T-helper 1 cell treated with Interleukin-12 subunit alpha and Interleukin-12 subunit beta and Interleukin-4 antibody, amounts not matched to agents 30 μg/mL and 1 μg/mL, for 36 hours (primary cell): ENCODE data around the gene PALM3.
"Not testable (repeated sequence)": the region's sequence is repeated elsewhere in the genome, so short reads cannot be mapped to it uniquely, and the experiment has no call there.

Experiments
- H3K27ac Mint-ChIP-seq: one replicate; pipeline ENCODE4 v1.8.0; 2021; ENCODE audit warnings: mild to moderate bottlenecking, mixed read lengths
- H3K27me3 Mint-ChIP-seq: one replicate; pipeline ENCODE4 v1.8.0; 2021; ENCODE audit warnings: low read depth, mixed read lengths
- H3K36me3 Mint-ChIP-seq: one replicate; pipeline ENCODE4 v1.8.0; 2021; ENCODE audit warnings: low read depth, mixed read lengths
- H3K4me1 Mint-ChIP-seq: one replicate; pipeline ENCODE4 v1.8.0; 2021; ENCODE audit warnings: low read depth, mixed read lengths
- H3K4me3 Mint-ChIP-seq: one replicate; pipeline ENCODE4 v1.8.0; 2021; ENCODE audit warnings: mild to moderate bottlenecking, moderate library complexity, mixed read lengths
- H3K9me3 Mint-ChIP-seq: one replicate; pipeline ENCODE4 v1.8.0; 2021; ENCODE audit warnings: mixed read lengths

Gene PALM3

DNA sequence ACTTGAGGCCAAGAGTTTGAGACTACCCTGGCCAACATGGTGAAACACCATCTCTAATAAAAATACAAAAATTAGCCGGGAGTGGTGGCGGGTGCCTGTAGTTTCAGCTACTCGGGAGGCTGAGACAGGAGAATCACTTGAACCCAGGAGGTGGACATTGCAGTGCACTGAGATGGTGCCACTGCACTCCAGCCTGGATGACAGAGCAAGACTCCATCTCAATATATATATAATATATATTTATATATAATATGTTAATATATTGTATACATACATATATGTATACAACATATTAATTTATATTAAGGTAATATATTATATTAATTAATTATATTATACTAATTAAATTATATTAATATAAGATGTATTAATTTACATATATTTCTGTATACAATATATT lies 42.1 kb downstream of the PALM3 start:
- H3K27ac Mint-ChIP-seq, H3K27me3 Mint-ChIP-seq, H3K4me3 Mint-ChIP-seq, H3K36me3 Mint-ChIP-seq, H3K9me3 Mint-ChIP-seq: not testable (repeated sequence)
- H3K4me1 Mint-ChIP-seq = peaks cover 10% of the 10 kb centered on the region

DNA sequence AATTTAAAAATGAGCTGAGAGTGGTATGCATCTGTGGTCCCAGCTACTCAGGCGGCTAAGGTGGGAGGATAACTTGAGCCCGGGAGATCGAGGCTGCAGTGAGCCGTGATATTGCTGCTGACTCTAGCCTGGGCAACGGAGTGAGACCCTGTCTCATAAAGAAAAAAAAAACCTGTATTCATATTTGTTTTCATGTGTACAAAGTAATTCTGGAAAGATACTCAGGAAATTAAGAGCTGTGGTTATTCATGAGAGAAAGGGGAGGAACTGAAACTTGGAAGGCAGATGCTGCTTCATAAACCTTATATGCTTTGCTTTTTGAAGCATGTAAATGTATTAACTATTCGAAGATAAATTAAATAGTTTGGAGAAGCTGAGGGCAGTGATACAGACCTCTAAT lies 42.8 kb downstream of the PALM3 start:
- no peak overlapping the region for H3K4me3 Mint-ChIP-seq
- H3K9me3 Mint-ChIP-seq = no peaks in the 10 kb centered on the region
- no peaks in the 10 kb centered on the region for H3K27me3 Mint-ChIP-seq
- no peak overlapping the region for H3K27ac Mint-ChIP-seq
- H3K36me3 Mint-ChIP-seq = no peaks in the 10 kb centered on the region
- peaks cover 10% of the 10 kb centered on the region for H3K4me1 Mint-ChIP-seq

DNA sequence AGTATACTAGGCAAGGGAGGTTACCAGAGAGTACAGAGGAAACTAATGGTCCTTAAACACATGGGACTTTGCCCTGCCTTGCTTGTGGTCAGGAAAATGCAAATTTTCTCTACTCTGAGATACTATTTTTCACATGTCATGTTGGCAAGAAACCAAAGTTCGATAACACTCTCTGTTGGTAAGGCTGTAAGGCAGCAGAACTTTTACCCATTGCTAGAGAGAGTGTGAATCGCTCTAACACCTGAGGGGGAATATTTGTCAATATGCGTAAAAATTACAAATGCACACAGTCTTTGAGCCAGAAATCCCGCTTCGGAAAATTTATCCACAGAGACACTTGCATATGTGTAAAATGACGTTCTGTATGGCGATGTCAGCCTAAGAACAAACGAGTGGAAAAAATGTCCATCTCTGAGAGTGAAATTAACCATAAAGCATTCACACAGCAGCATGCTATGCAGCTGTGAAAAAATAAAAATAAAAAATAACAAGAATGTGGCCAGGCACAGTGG lies 46.3 kb downstream of the PALM3 start:
- H3K4me1 Mint-ChIP-seq = peaks cover 5% of the 10 kb centered on the region
- H3K36me3 Mint-ChIP-seq = no peaks in the 10 kb centered on the region
- no peak overlapping the region for H3K27ac Mint-ChIP-seq
- H3K27me3 Mint-ChIP-seq = no peaks in the 10 kb centered on the region
- no peak overlapping the region for H3K4me3 Mint-ChIP-seq
- H3K9me3 Mint-ChIP-seq = no peaks in the 10 kb centered on the region

DNA sequence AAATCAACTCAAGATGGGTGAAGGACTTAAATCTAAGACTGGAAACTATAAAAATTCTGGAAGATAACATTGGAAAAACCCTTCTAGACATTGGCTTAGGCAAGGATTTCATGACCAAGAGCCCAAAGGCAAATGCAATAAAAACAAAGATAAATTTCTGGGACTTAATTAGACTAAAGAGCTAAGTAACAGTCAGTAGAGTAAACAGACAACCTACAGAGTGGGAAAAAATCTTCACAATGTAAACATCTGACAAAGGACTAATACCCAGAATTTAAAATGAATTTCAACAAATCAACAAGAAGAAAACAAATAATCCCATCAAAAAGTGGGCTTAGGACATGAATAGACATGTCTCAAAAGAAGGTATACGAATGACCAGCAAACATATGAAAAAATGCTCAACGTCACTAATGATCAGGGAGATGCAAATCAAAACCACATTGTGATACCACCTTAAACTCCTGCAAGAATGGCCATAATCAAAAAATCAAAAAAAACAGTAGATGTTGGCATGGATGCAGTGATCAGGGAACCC lies 49.4 kb downstream of the PALM3 start:
- Mint-ChIP-seq H3K36me3 (no peaks in the 10 kb centered on the region), H3K9me3 (no peaks in the 10 kb centered on the region), H3K27ac (no peak overlapping the region), H3K4me1 (peaks cover 3% of the 10 kb centered on the region), H3K4me3 (no peak overlapping the region), H3K27me3 (no peaks in the 10 kb centered on the region)

DNA sequence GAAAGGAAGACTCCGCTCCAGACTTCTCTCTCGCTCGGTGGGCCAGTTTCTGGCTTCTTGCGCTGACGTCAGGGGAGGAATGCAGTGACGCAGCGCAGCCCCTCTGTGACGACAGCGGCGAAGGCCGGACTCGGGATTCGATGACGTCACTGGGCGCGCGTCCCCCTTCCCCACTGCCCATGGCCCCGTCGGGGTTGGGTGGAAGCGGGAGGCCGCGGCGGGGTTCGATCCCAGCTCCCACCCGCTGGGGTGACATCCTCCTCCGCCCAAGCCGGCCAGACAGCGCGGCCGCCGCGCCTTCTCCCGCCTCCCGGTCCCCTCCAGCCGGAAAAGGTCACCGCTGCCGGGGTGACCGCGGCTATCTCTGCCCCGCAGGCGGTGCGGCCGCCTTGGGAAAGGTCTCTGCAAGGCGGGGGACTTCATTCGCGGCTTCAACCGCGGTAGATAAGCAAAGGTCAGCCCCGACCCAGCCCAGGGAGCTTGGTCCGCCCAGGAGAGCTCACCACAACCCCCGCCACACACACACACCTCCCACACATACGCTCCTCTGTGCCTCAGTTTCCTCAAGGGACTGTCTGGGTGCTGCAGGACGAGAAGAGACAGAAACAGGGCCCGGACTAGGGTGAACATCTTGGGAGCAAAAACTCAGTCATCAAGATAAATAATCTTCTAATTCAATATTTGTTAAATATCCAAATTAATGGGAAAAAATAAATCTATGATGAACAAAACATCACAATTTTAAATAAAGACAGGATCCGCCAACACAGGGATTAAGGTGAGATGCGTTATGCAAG lies 54.9 kb downstream of the PALM3 start:
- Mint-ChIP-seq H3K27me3 (no peaks in the 10 kb centered on the region), H3K4me3 (peak overlapping the region; percentile 97), H3K4me1 (peaks cover 33% of the 10 kb centered on the region), H3K9me3 (no peaks in the 10 kb centered on the region), H3K27ac (peak overlapping the region; percentile 100), H3K36me3 (no peaks in the 10 kb centered on the region)

DNA sequence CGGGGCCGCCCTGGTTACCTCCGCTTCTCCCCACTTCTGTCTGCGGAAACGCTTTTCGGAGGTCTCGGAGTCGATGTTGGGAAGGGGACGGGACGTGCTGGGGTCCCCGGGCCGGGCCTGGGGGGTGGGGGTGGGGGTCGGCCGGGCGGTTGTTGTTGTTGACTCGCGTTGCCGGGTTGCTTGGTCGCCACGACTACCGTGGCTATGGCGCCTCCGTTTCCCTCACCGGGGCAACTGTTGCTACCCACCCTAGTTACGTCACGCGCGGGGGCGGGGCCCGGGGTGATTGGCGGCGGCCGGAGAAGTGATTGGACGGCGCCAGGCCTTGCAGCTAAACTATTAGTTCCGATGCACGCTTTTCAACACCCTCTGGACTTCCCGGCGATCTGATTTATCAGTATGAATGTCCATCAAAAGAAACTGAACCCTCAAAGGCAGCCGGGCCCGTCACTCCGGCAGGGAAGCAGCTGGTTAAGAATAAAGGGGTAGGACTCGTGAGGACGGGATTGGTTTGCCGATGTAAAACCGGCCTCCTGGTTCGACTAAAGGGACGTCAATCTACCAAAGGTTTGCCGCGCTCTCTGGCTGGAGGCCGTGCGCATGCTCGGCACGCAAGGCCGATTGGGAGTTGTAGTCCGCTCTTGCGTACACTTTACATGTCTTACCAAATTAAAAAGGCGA lies 55.7 kb downstream of the PALM3 start, which contains the start of gene RFX1:
RFX1 (minus strand) TSS at position 236 of the 681 bp plus-strand sequence. CDS start 12,477 bp downstream, outside the sequence.
- Mint-ChIP-seq H3K27ac (peak within 1 kb of the TSS; percentile 100), H3K4me1 (peaks cover 35% of the 10 kb centered on the region), H3K4me3 (peak within 1 kb of the TSS; percentile 97), H3K9me3 (no peaks in the 10 kb centered on the region), H3K27me3 (no peaks in the 10 kb centered on the region), H3K36me3 (no peaks in the 10 kb centered on the region)

DNA sequence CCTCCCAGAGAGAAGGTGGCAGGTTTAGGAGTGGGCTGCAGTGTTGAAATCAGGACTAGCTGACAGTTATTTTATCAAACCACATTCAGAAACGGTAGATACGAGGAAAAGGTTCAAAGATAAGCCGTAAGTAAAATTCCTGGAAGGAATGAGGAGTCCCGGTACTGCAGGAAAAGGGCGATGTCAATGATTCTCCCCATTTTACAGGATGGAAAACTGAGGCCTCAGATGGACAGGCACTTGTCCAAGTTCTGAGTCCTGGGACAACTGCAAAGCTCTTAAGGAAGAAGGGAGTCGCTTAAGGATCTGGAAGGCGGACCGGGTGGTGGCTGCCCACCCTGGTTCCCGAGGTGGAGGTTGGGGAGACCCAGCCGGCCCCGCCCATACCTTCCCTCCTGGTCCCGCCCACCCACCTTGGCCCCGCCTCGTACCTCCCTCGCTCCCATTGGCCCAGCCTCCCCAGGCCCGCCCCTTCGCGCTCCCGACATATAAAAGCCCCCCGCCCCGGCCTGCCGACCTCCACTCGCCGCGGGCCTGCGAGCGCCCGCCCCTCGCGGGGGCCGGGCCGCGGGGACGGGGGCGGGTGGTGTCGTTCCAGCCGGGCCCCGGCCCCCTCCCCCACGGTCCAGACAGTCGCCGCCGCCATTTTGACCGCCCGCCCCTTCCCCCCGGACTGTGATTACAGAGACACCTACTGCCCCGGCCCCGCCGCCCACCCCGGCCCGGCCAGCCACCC lies 56.4 kb downstream of the PALM3 start:
- Mint-ChIP-seq H3K4me3 (peak overlapping the region; percentile 97), H3K36me3 (peaks cover 3% of the 10 kb centered on the region), H3K27ac (peak overlapping the region; percentile 89), H3K27me3 (no peaks in the 10 kb centered on the region), H3K4me1 (peaks cover 41% of the 10 kb centered on the region), H3K9me3 (no peaks in the 10 kb centered on the region)

DNA sequence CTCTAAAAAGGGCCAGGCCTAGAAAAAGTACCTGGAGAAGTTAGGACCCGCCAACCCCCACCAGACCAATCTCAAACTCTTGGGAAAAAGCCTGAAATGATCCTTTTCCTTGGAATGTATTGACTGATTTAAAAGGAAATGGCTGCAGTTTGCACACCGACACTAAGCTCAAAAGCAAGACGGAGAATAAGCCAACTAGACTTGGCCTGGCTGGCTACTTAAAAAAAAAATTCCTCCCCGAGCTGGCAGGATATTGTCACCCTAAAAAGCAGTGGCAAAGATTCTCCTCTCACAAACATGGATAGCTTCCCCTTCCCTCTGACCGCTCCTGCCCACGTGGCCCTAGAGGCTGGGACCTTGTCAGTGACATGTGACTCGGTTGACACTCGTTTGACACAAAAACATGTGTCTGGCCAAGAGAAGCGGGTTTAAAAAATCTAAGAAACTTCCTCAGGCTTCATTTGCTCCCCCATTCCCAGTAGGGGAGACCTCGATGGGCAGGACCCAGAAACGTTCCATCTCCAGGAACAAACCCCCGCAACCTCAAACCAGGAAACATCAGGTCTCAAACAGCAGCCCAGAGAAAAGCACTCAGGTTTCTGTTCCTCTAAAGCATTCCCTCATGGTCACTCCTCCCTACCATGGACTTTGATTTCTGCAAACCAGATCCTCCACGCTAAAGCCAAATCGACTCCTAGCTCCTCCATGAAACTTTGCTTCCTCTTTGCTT lies 57.1 kb downstream of the PALM3 start:
- Mint-ChIP-seq H3K27me3 (no peaks in the 10 kb centered on the region), H3K9me3 (no peaks in the 10 kb centered on the region), H3K36me3 (peaks cover 7% of the 10 kb centered on the region), H3K27ac (peak overlapping the region; percentile 89), H3K4me1 (peaks cover 43% of the 10 kb centered on the region), H3K4me3 (peak overlapping the region; percentile 78)
